ENCODE measurements around the gene NWD2.
"Not testable (repeated sequence)": the region's sequence is repeated elsewhere in the genome, so short reads cannot be mapped to it uniquely, and the experiment has no call there.

Gene NWD2

DNA sequence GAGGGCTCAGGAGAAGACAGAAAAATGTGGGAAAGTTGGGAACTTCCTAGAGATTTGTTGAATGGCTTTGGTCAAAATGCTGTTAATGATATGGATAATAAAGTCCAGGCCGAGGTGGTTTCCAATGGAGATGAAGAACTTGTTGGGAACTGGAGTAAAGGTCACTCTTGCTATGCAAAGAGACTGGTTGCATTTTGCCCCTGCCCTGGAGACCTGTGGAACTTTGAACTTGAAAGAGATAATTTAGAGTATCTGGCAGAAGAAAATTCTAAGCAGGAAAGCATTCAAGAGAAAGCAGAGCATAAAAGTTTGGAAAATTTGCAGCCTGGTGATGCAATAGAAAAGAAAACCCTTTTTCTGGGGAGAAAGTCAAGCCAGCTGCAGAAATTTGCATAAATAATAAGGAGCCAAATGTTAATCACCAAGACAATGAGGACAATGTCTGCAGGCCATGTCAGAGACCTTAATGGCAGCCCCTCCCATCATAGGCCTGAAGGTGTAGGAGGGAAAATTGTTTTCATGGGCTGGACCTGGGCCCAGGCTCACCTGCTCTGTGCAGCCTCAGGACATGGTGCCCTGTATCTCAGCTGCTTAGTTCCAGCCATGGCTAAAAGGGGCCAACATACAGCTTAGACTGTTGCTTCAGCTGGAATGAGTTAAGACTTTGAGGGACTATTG, 237.8 kb downstream of the NWD2 start:
- no peak for TF ChIP-seq CTCF (IDR thresholded peaks at IDR 0.05; ENCODE audit: low read length, missing control alignments)
- DNase-seq (ENCODE audit: low read depth) = no peak

DNA sequence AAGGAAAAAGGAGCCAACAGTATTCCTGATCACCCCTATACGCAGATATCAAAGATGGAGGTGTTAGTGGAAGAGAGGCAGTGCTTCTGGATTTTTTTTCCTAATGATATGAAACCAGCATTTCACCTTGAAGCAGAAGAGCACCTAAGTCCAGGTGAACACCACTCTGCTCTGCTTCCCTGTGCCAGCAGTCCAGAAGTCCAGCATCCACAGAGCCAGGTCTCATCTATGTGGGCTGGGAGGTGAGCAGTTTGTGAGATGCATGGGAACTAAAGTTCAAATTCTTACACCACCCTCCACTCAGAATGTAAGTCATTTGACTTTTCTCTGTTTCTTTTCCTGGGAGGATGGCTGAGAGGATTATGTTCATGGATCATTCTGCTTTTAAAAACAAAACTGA, 239.1 kb downstream of the NWD2 start:
- no peak overlapping the region for H3K4me3 ChIP-seq (replicated peaks; ENCODE audit: low read depth, low read length)
- no peak for DNase-seq (ENCODE audit: low read depth)
- no peak for TF ChIP-seq CTCF (IDR thresholded peaks at IDR 0.05; ENCODE audit: low read length, missing control alignments)

More for the DNA sequence above, 237.8 kb downstream of the NWD2 start:
- H3K4me3 ChIP-seq (replicated peaks; ENCODE audit: low read depth, low read length) = no peak overlapping the region

DNA sequence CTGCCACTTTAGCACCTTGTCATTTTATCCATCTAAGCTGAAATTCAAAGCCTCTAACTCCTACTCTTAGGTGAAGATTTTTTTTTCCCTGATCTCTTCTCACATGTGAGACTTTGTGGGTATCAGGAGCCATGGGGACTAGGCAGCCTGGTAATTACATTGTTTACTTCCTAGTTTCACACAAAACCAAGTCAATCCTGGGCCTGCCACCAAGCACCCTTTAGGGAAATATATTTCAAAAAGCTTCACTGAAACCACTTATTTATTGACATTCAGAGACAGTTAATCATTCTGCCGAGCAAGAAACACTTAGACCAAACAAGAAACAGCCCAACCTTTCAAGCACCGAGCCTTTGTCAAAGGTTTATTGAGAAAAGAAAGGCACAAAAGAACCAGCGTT, 241.6 kb downstream of the NWD2 start:
- H3K4me3 ChIP-seq (replicated peaks; ENCODE audit: low read depth, low read length) = no peak overlapping the region
- TF ChIP-seq CTCF (IDR thresholded peaks at IDR 0.05; ENCODE audit: low read length, missing control alignments) = no peak
- no peak for DNase-seq (ENCODE audit: low read depth)

- no peak overlapping the region for H3K4me3 ChIP-seq (replicated peaks; ENCODE audit: low read depth, low read length)
- TF ChIP-seq CTCF (IDR thresholded peaks at IDR 0.05; ENCODE audit: low read length, missing control alignments) = no peak
- no peak for DNase-seq (ENCODE audit: low read depth)
These were observed 243.1 kb downstream of the NWD2 start for GRCh38 chr4:37487668-37488067.

DNA sequence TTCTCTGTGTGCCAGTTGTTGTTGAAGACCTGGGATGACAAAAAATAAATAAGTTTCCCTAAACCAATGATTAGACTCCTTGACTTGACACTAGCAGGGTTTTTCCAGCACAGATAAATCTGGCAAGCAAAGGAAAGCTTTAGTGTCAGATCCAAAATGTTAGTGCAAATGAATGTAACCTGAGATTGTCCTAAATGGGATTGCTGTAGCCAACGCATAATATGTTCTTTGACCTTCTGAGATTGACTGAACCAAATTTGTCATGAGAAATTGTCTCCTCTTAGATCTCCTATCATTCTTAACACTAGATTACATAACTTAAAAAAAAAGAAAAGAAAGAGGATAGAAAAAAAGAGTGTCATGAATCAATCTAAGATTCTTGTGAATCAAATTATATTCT, 245.2 kb downstream of the NWD2 start:
- DNase-seq (ENCODE audit: low read depth) = no peak
- no peak for TF ChIP-seq CTCF (IDR thresholded peaks at IDR 0.05; ENCODE audit: low read length, missing control alignments)
- no peak overlapping the region for H3K4me3 ChIP-seq (replicated peaks; ENCODE audit: low read depth, low read length)

- no peak for TF ChIP-seq CTCF (IDR thresholded peaks at IDR 0.05; ENCODE audit: low read length, missing control alignments)
- DNase-seq (ENCODE audit: low read depth) = no peak
- no peak overlapping the region for H3K4me3 ChIP-seq (replicated peaks; ENCODE audit: low read depth, low read length)
These were observed 246.1 kb downstream of the NWD2 start for GRCh38 chr4:37490391-37491347.

DNA sequence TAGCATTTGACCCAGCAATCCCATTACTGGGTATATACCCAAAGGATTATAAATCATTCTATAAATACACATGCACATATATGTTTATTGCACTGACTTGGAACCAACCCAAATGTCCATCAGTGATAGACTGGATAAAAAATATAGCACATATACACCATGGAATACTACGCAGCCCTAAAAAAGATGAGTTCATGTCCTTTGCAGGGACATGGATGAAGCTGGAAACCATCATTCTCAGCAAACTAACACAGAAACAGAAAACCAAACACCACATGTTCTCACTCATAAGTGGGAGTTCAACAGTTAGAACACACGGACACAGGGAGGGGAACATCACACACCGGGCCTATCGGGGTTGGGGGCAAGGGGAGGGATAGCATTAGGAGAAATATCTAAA, 250.8 kb downstream of the NWD2 start:
- not testable (repeated sequence) for H3K4me3 ChIP-seq (replicated peaks; ENCODE audit: low read depth, low read length); DNase-seq (ENCODE audit: low read depth)
